Panc1 (cell line): ENCODE data around the gene LGALS14. TPM values are rescaled to one million over a fixed set of nuclear protein-coding genes. Genes with fewer than 3 reads are reported as not detected.

Experiments used
- ATAC-seq: fragments of 200-7000 bp; cut with Tn5 transposase; 2 replicates; pipeline ENCODE4 v1.9.1; 2020; ENCODE audit warnings: mild to moderate bottlenecking, moderate library complexity
- BruUV-seq: library from RNA; stranded (reverse); fragments of 400-500 nt; replicated peaks from 2 replicates; lab custom pipeline; 2021; lab: Mats Ljungman, UMichigan
- CTCF ChIA-PET: fragments of 300-600 bp; sonication (Branson Sonifier 250); formaldehyde crosslinking; loops from one replicate; lab custom pipeline; 2022; ENCODE audit warnings: antibody characterized with exemption; lab: Charles Lee
- POLR2A ChIA-PET: fragments of 300-600 bp; sonication (Branson Sonifier 250); formaldehyde crosslinking; loops from one replicate; lab custom pipeline; 2022; ENCODE audit warnings: antibody characterized with exemption; lab: Charles Lee
- DNase-seq: peaks from one replicate; pipeline ENCODE4 v3.0.0-alpha.2; 2010; ENCODE audit warnings: low read depth, low spot score
- H3K27ac ChIP-seq: 2 replicates; pipeline ENCODE4 v1.5.1; 2011; ENCODE audit warnings: mild to moderate bottlenecking, low read length, inconsistent platforms
- H3K27me3 ChIP-seq: fragments of 200-500 bp; sonication (Bioruptor generic); 2 replicates; pipeline ENCODE4 v1.6.0; 2014; ENCODE audit warnings: low read length, inconsistent platforms; ENCODE audit not compliant: control insufficient read depth, insufficient read depth
- H3K36me3 ChIP-seq: fragments of 200-500 bp; sonication (Bioruptor generic); 2 replicates; pipeline ENCODE4 v1.5.1; 2014; ENCODE audit warnings: inconsistent platforms, mild to moderate bottlenecking, low read length, moderate library complexity; ENCODE audit not compliant: control insufficient read depth, insufficient read depth
- H3K4me1 ChIP-seq: 2 replicates; pipeline ENCODE4 v1.5.1; 2011; ENCODE audit warnings: inconsistent platforms, mild to moderate bottlenecking, low read length, moderate library complexity; ENCODE audit not compliant: control insufficient read depth, insufficient read depth
- H3K4me3 ChIP-seq, 2 experiments: 2 replicates each; pipeline ENCODE4 v1.5.1; 2011 to 2012; ENCODE audit warnings: low read depth in 2 of 2, low read length in 2 of 2, mild to moderate bottlenecking in 2 of 2, inconsistent platforms in 1 of 2, moderate library complexity in 1 of 2
- H3K9me3 ChIP-seq: fragments of 200-500 bp; sonication (Bioruptor generic); 2 replicates; pipeline ENCODE4 v1.5.1; 2014; ENCODE audit warnings: low read depth, mild to moderate bottlenecking, inconsistent platforms, low read length, moderate library complexity; ENCODE audit not compliant: control insufficient read depth, insufficient read depth
- POLR2AphosphoS5 ChIP-seq: IDR thresholded peaks from 2 replicates; pipeline ENCODE4 v1.6.1; 2012; ENCODE audit warnings: mild to moderate bottlenecking, low read depth, low read length, moderate library complexity
- SIN3A ChIP-seq: IDR thresholded peaks from 2 replicates; pipeline ENCODE4 v1.6.1; 2012; ENCODE audit warnings: low read depth, mild to moderate bottlenecking, low read length, moderate library complexity, borderline replicate concordance; ENCODE audit not compliant: insufficient read depth
- TCF7L2 ChIP-seq: IDR thresholded peaks from 2 replicates; pipeline ENCODE4 v1.6.1; 2011; ENCODE audit warnings: mild to moderate bottlenecking, low read depth, low read length, inconsistent platforms
- in situ Hi-C: cut with HindIII; loops from 2 replicates; pipeline ENCODE4 v1.10.0; 2016; ENCODE audit warnings: low sequenced_read_pairs, low pct_unique_long_range_greater_than_20kb
- intact Hi-C: fragments of 100-400 bp; cut with micrococcal nuclease; formaldehyde crosslinking; loops from one replicate; pipeline ENCODE4 v1.10.0; 2022; ENCODE audit not compliant: unreplicated experiment
- total RNA-seq: library from RNA; stranded (reverse); gene quantifications from one replicate; pipeline ENCODE4 v1.2.1, GENCODE V29; 2021; ENCODE audit not compliant: unreplicated experiment
- TF ChIP-seq, protein P1 (sequence below), 2 experiments: IDR thresholded peaks; 2 replicates each; pipeline ENCODE4 v1.6.1; 2011 to 2012; ENCODE audit warnings: low read depth in 2 of 2, control low read depth in 1 of 2, low read length in 1 of 2, mild to moderate bottlenecking in 1 of 2, moderate library complexity in 1 of 2; ENCODE audit not compliant: insufficient read depth in 1 of 2
- TF ChIP-seq, protein P2 (sequence below): fragments of 450-650 bp; IDR thresholded peaks from 2 replicates; pipeline ENCODE4 v1.5.1; 2017; ENCODE audit warnings: mild to moderate bottlenecking

LGALS14 gene
- total RNA-seq, 1 experiment from 2014 or later, result not detected

DNA sequence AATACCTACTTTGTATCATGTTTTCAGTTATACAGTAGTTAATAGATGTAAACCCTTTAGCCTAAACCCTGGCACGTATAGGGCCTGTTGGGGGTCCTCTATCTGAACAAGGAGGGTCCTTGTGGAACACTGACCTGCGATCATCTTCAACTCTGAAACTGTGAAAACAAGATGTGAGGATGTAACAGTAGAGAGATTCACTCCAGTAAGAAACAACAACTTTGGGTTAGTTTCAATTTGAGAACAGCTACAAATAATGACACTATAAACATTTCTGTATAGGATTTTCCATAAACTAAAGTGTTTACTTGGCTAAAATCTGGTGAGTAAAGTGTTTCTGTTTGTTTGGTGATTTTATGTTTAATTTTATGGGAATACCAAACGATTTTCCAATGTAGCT is 31.4 kb downstream of the LGALS14 start:
- Histone ChIP-seq H3K9me3 (no peaks in the 10 kb centered on the region), H3K4me1 (no peaks in the 10 kb centered on the region), H3K36me3 (no peaks in the 10 kb centered on the region), H3K27me3 (peaks cover 80% of the 10 kb centered on the region), H3K4me3 (no peak overlapping the region), H3K27ac (no peak overlapping the region)
- DNase-seq, result no peak
- intact Hi-C loops (no loop called here), in situ Hi-C loops (no loop called here)
- POLR2A ChIA-PET, result interaction anchor here (1.0 kb wide), 1 partner anchor 33 kb away, joined by 13 read pairs; no protein-coding TSS in a partner anchor
- CTCF ChIA-PET, result interaction anchor here (0.6 to 1.2 kb wide), 6 partner anchors 29 to 473 kb away, joined by 3 to 4 read pairs (median 4); no protein-coding TSS in a partner anchor
- no peak for TF ChIP-seq POLR2AphosphoS5
- TF ChIP-seq, protein P1, sequence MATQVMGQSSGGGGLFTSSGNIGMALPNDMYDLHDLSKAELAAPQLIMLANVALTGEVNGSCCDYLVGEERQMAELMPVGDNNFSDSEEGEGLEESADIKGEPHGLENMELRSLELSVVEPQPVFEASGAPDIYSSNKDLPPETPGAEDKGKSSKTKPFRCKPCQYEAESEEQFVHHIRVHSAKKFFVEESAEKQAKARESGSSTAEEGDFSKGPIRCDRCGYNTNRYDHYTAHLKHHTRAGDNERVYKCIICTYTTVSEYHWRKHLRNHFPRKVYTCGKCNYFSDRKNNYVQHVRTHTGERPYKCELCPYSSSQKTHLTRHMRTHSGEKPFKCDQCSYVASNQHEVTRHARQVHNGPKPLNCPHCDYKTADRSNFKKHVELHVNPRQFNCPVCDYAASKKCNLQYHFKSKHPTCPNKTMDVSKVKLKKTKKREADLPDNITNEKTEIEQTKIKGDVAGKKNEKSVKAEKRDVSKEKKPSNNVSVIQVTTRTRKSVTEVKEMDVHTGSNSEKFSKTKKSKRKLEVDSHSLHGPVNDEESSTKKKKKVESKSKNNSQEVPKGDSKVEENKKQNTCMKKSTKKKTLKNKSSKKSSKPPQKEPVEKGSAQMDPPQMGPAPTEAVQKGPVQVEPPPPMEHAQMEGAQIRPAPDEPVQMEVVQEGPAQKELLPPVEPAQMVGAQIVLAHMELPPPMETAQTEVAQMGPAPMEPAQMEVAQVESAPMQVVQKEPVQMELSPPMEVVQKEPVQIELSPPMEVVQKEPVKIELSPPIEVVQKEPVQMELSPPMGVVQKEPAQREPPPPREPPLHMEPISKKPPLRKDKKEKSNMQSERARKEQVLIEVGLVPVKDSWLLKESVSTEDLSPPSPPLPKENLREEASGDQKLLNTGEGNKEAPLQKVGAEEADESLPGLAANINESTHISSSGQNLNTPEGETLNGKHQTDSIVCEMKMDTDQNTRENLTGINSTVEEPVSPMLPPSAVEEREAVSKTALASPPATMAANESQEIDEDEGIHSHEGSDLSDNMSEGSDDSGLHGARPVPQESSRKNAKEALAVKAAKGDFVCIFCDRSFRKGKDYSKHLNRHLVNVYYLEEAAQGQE (IDR thresholded peaks at IDR 0.05; ENCODE audit: insufficient read depth in 1 of 2, low read depth in 2 of 2, low read length in 1 of 2), result no peak
- no peak for ATAC-seq
- no TSS peak for BruUV-seq

DNA sequence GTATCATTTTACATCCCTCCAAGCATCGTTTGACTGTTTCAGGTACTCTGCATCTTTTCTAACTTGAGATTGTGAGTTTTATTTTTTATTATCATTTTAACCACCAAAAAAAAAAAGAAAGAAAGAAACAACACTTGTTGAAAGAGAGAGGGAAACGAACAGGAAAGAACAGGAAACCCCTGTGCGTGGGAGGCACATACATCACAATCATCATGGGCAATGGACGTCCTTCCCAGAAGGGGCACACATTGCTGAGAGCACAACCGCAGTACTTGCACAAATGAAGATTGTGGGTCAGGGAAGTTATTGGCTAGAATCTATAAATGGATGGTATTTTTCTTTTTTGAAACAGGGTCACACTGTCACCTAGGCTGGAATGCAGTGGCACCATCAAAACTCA is 31.8 kb downstream of the LGALS14 start:
- ATAC-seq (no peak), DNase-seq (no peak)
- ChIA-PET POLR2A (interaction anchor here (1.0 kb wide), 1 partner anchor 33 kb away, joined by 13 read pairs; no protein-coding TSS in a partner anchor), CTCF (interaction anchor here (0.6 to 0.7 kb wide), 2 partner anchors 233 to 473 kb away, joined by 3 to 4 read pairs; no protein-coding TSS in a partner anchor)
- Histone ChIP-seq H3K4me3 (no peak overlapping the region), H3K27ac (no peak overlapping the region), H3K36me3 (no peaks in the 10 kb centered on the region), H3K4me1 (no peaks in the 10 kb centered on the region), H3K9me3 (no peaks in the 10 kb centered on the region), H3K27me3 (peaks cover 76% of the 10 kb centered on the region)
- in situ Hi-C loops (no loop called here), intact Hi-C loops (no loop called here)
- TF ChIP-seq TCF7L2 (no peak), POLR2AphosphoS5 (no peak), SIN3A (no peak)
- TF ChIP-seq, protein P1 (IDR thresholded peaks at IDR 0.05; ENCODE audit: insufficient read depth in 1 of 2, low read depth in 2 of 2, low read length in 1 of 2), result no peak
- TF ChIP-seq, protein P2, sequence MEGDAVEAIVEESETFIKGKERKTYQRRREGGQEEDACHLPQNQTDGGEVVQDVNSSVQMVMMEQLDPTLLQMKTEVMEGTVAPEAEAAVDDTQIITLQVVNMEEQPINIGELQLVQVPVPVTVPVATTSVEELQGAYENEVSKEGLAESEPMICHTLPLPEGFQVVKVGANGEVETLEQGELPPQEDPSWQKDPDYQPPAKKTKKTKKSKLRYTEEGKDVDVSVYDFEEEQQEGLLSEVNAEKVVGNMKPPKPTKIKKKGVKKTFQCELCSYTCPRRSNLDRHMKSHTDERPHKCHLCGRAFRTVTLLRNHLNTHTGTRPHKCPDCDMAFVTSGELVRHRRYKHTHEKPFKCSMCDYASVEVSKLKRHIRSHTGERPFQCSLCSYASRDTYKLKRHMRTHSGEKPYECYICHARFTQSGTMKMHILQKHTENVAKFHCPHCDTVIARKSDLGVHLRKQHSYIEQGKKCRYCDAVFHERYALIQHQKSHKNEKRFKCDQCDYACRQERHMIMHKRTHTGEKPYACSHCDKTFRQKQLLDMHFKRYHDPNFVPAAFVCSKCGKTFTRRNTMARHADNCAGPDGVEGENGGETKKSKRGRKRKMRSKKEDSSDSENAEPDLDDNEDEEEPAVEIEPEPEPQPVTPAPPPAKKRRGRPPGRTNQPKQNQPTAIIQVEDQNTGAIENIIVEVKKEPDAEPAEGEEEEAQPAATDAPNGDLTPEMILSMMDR, result no peak
- no TSS peak for BruUV-seq
